NOMO-1 treated with dmso at 0.1 percent for 144 hours (cell line): ENCODE results near the gene PLEK.
A peak's percentile ranks its signal among the peaks of the same experiment; 100 is the strongest.
"Not testable (repeated sequence)": the region's sequence is repeated elsewhere in the genome, so short reads cannot be mapped to it uniquely, and the experiment has no call there.

Experiments used
- DNase-seq: peaks from one replicate; lab custom pipeline; 2025; ENCODE audit not compliant: unreplicated experiment; lab: John Stamatoyannopoulos, UW

PLEK gene

DNA sequence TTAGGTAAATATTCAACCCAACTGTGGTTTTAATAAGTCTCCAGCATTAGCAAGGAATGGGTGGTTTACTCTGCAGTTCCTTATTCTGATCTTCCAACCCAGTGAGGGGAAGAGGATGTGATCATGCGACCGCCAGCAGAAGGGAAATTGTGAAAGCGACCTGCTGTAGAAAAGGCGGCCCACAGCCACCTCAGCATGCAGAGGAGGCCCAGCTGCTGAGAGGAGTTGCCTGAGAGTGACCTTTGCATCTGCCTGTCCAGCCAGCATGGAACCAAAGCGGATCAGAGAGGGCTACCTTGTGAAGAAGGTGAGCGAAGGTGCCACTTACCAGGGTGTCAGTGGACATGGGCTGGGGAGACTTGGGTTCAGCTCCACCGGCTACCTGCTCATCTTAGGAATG, at the start of gene PLEK:
Gene PLEK, plus strand, starts transcription at position 196 of the 400 bp plus-strand sequence. Its CDS starts 70 bp downstream, at position 266.
- DNase-seq = peak; percentile 94

DNA sequence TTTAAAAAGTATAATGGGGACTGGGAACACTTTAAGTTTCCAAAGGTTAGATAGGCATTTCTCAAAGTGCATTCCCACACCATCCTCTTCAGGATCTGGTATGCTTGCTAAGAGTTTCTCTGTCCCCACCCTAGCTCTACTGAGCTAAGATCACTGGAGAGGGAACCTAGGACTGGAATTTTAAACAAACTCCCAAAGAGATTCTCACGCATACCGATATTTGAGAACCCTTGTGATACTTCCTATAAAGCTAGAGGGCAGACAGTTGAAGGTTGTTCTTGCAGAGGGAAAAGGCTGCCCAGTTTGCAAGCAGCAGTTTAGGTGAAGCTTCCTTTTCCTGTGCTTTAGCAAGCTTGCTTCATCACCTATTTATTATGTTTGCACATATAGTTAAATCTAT, 49.0 kb upstream of the PLEK start:
- DNase-seq = peak; percentile 27

DNA sequence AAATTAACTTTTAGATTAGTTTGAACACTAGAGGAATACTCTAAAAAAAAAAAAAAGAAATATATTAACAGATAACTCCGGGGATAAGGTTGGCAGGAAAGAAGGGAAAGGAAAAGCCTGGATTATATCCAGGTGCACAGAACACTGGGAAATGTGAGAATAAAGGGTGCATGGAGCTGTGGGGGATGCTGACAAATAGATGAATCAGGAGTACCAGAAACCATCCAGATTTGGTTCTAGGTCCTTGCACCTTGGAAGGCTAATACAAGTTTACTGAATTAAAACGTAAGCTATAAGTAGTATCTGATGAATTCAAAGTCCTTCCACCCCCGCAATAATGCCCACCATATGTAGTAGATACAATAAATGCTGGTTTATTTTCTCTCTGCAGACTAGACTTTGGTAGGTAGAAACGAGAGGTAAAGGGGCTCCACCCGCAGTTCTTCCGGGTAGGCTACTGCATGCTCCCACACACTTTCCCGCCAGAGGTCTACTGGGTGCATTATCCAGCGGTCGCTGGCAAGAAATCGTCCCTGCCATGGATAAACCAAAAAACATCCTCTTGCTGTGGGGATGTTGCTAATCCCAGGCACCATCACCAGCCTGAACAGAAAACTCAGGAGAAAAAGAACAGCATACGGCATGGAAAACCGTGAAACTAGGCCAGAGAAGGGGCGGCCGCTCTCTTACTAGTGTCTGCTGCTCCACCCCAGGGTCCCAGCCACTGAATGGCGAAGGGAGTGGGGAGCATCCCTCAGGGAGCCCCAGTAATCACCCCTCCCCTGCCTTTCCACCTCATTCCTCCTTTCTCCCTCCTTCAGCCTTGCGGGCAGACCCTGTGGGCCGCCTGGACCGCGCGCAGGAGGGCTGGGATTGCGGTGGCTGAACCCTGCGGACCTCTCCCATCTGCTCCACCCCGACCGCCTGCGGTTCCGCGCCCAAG, 46.8 kb upstream of the PLEK start:
- no peak for DNase-seq

DNA sequence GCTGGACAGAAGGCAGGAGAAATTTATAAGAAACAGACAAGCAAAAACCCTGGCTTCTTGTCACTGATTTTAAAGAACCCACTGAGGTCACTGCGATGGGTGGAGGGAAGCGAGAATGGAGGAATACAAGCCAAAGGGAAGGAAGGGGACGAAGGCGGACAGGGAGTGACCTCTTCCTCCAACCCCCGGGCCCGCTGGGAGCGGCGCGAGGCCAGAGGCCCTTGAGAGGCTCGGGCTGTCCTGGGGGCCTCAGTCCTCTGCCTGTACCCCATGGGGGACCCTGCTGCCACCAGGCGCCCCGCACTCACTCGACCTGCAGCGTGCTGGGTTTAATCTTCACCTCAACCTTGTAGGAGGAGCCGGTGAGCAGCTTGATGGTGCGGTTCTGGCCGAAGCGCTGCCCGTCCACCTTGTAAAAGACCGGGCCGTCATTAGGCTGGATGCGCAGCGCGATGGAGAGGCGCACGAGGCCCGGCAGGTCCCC, 46.1 kb upstream of the PLEK start:
- DNase-seq = no peak

- DNase-seq = no peak
Observed at GRCh38 chr2:68319398-68320117, 45.5 kb upstream of the PLEK start, which contains the start of gene CNRIP1. TSS of gene CNRIP1 (minus strand) at chr2:68319949. CDS start at chr2:68319400, 549 bp downstream.

DNA sequence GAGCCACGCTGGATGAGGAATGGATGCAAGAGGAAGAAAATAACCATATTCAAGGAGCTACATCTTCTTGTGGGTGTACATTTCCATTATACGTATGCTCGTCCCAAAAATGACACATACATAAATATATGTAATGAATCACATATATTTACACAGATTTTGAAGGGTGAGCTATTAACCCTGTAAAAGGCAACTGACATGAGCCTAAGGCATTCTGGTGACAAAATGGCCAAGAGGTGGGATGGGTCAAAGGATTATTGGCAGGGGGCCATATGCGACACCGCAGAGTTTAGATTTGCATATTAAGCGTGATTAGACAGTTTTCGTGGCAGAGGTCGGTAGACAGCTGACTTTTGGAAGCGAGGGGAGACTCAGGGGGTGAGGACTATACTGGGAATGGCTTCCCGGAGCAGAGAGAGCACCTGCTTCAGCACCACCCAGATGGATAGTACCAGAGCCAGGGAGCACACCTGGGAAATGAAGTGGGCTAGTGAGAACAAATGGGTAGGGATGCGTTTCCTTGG, 44.9 kb upstream of the PLEK start:
- no peak for DNase-seq

- DNase-seq = no peak
Observed at GRCh38 chr2:68325056-68325455, 40.0 kb upstream of the PLEK start.

- DNase-seq = no peak
Observed at GRCh38 chr2:68328901-68329300, 36.2 kb upstream of the PLEK start.

DNA sequence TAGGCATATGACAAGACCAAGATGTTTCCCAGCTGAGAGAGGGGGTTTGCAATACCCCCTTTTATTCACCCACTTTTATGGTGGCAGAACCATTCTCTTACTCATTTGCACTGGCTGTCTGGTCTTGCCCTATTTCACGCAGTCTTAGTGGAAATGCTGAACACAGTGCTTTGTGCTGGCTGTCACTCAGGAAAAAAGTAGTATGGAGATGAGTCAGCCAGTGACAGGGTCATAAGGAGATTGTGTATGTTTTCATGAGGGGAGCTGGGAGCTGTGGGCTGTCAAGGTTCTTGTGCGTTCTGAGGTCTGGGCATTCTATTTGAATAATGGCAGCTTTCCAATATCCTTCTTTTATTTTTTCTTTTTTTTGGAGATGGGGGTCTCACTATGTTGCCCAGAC, 34.4 kb upstream of the PLEK start:
- no peak for DNase-seq

DNA sequence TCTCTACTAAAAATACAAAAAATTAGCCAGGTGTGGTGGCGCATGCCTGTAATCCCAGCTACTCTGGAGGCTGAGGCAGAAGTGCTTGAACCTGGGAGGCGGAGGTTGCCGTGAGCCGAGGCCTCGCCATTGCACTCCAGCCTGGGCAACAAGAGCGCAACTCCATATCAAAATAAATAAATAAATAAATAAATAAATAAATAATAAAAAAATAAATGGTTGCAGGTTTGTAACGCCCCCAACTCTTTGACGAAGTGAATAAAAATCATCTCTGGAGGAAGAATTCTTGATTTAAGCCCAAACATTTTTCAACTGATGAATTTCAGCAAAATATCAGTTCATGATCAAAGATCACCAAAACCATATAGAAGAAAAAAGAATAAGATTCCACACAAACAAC, 32.1 kb upstream of the PLEK start:
- DNase-seq = no peak

DNA sequence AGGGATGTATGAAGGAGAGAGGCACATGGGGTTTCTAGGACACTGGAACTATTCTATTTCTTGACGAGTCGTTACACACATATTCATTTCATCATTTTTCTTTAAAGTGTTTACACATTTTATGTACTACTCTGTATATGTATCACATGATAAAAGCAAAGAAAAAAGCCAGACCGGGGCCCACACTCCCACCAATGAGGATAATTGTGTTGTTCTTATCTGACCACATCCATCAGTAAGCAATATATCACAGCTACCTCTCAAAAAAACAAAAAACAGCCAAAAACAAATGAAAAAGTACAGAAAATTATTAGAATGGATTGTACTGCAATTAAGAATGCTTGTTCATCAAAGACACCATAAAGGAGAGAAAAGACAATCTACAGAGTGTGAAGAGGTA, 31.2 kb upstream of the PLEK start:
- DNase-seq = no peak

DNA sequence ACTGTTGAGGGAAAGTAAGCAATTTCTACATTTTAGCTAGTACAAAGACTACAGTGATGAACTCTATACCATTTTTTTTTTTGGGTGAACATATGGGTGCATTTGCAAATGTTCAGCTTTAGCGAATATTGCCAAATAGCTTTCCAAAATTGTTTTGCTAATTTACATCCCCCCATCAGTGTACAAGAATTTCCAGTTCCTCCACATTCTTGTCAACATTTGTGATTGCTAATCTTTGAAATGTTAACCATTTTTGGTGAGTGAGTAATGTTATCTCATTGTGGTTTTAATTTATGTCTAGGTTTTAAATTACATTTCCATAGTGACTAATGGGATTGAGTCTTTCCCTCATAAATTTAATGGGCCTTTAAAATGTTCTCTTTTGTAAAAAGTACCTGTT, 28.9 kb upstream of the PLEK start:
- DNase-seq = no peak

DNA sequence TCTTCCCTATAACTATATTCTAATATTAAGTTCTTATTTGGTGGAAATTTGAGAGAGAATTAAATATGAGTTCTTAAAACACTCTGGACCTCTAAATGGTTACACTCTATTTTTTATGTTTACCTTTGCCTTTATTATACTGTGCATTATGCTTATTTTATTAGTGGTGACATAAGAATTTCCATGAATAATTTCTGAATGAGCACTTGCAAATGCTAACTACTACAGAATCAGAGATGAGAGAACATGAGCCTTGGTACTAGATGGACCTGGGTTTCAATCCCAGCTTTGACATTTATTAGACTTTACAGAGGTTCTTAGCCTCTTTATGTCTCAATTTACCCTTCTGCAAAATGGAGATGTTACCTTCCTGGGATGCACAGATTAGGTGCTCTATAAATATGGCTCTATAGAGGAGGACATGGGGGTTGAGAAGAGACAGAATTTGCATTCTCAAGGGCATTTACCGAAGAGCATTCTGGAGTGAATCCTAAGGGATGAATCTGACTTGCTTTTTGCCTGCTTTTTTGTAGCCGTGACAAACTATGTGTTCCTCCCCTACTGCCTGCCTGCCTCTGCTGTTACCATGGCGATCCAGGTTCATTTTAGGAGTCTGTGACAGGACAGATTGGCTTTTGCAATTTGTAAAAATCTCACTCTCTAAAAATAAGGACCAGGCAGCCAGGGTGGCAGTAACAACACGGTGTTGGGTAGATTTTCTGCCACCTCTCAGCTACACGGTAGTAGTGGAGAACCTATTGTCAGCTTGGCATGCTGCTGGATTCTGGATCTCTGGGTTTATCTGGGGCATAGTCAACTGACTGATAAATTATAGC, 24.6 kb upstream of the PLEK start:
- no peak for DNase-seq

GRCh38 chr2:68341062-68341329, 24.1 kb upstream of the PLEK start:
- DNase-seq = no peak

DNA sequence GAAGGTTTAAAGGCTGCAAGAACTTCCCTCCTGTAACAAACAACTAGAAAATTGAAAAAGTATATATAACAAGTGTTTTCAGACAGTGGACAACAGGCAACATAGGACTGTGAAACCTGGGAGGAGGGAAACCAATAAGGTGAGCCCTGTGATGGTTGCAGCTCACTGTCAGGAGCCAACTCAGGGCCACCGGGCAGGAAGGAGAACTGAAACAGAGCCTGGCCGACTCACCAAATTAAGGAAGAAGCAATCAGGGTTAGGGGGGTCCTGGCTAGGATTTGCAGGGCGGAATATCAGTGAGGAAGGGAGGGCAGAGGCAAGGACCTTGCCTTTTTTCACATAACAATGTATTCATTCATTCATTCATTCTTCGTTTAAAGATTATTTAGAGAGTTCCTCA, 23.5 kb upstream of the PLEK start:
- DNase-seq = peak; percentile 66

DNA sequence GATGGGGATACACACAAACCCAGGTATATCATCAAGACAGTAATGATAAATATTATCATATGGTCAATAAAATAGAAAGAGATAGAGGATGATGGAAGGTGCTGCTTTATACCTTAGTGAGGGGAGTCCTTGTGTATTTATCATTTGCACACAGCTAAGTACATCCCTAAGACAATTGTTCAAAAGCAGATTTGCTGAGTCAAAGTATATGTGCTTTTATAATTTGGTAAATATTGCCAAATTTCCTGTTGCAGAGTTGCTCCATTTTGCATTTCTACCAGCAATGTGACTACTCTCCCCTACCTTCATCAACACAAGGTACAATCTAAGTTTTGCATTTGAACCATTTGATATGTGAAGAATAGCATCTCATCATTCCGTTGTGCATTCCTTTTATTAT, 22.6 kb upstream of the PLEK start:
- no peak for DNase-seq

- DNase-seq = no peak
Observed at GRCh38 chr2:68344031-68344430, 21.1 kb upstream of the PLEK start.

DNA sequence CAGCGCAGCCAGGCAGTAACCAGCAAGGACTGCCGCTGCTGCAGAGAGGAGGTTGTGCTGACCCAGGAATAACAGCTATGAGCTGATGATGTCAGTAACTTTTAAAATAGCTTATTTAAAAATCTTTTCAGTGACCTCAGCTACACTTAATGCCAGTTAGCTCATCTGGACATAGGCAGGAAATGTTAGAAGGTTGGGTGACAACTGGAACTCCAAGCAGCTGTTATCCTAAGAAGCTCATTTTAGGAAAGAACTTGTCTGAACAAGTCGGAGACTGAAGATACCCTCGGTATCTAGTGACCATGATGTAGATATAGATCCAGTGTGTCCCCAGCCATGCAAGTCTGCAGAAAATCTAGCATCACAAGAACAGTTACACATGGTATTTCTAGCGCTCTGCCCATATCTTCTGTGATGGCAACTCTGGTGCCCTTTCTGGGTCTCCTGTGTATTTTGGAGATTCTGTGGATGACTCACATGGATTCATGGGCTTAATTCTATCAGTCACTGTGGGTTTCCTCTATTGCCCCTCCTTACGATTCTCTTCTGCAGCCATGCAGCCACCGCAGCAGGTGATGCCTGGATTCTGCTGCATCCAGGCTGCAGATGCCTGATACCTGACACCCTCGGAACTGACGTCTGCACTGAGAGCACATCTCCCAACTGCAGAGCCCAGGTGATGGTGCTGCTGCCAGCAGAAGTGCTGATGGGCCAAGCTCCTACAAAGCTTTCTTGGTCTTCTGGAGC, 19.8 kb upstream of the PLEK start:
- DNase-seq = no peak

DNA sequence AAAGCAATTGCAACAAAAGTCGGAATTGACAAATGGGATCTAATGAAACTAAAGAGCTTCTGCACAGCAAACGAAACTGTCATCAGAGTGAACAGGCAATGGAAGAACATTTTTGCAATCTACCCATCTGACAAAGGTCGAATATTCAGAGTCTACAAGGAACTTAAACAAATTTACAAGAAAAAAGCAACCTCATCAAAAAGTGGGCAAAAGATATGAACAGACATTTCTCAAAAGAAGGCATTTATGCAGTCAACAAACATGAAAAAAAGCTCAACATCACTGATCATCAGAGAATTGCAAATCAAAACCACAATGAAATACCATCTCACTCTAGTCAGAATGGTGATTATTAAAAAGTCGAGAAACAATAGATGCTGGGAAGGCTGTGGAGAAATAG, 16.0 kb upstream of the PLEK start:
- DNase-seq = not testable (repeated sequence)

DNA sequence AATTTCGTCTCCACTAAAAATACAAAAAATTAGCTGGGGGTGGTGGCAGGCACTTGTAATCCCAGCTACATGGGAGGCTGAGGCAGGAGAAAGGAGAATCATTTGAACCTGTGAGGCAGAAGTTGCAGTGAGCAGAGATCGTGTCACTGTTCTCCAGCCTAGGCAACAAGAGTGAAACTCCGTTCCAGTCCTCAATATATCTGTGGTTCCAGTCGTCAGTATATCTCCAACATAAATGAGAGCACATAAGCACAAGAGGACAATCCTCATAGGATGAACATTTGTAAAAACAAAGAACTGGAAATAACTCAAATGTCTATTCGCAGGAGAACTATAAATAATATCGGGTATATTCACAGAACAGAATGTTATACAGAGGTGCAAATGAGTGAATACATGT, 13.1 kb upstream of the PLEK start:
- no peak for DNase-seq
